ENCODE data around the gene PHB1. TPM values are rescaled to one million over a fixed set of nuclear protein-coding genes. Genes with fewer than 3 reads are reported as not detected.

Gene PHB1
- total RNA-seq, 1 experiment from 2014 or later, result 367 TPM

DNA sequence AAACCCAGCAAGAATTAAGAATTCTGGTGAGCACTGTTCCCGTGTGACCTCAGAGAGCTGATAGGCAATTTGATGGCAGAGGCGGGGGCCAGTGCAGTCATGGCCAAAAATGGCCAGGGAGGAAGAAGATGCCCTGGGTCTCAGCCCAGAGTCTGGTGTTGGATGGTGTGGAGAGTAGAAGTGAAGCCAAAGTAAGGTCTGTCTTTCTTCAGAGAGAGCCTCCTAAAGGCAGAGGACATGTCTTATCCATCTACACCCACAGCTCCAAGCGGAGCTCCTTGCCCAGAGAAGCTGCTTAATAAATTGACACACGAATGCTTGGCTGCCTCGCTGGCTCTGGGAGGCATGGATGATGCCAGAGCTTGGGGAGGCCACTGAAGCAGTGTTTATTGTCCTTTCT lies 32.9 kb downstream of the PHB1 start:
- in situ Hi-C loops (cut with HindIII; ENCODE audit: low pct_unique_long_range_greater_than_20kb, low sequenced_read_pairs), result no loop called here
- no peaks in the 10 kb centered on the region for H3K4me1 ChIP-seq (ENCODE audit: control insufficient read depth, insufficient read depth, low read length)
- intact Hi-C loops (cut with micrococcal nuclease; ENCODE audit: unreplicated experiment), result no loop called here
- H3K27ac ChIP-seq (ENCODE audit: low read length), result no peak overlapping the region
- CTCF ChIA-PET, result no interaction called here
- POLR2A ChIA-PET, result no interaction called here
- no peak for ATAC-seq
- H3K27me3 ChIP-seq (ENCODE audit: control insufficient read depth, insufficient read depth, low read length), result no peaks in the 10 kb centered on the region
- DNase-seq (ENCODE audit: low read depth, low spot score), result no peak
- no peaks in the 10 kb centered on the region for H3K36me3 ChIP-seq (ENCODE audit: control insufficient read depth, insufficient read depth, low read length)
- no peak overlapping the region for H3K4me3 ChIP-seq (ENCODE audit: low read depth in 2 of 2, low read length in 2 of 2)
- TF ChIP-seq, protein P1, sequence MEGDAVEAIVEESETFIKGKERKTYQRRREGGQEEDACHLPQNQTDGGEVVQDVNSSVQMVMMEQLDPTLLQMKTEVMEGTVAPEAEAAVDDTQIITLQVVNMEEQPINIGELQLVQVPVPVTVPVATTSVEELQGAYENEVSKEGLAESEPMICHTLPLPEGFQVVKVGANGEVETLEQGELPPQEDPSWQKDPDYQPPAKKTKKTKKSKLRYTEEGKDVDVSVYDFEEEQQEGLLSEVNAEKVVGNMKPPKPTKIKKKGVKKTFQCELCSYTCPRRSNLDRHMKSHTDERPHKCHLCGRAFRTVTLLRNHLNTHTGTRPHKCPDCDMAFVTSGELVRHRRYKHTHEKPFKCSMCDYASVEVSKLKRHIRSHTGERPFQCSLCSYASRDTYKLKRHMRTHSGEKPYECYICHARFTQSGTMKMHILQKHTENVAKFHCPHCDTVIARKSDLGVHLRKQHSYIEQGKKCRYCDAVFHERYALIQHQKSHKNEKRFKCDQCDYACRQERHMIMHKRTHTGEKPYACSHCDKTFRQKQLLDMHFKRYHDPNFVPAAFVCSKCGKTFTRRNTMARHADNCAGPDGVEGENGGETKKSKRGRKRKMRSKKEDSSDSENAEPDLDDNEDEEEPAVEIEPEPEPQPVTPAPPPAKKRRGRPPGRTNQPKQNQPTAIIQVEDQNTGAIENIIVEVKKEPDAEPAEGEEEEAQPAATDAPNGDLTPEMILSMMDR (IDR thresholded peaks at IDR 0.05), result no peak
- TF ChIP-seq, protein P2, sequence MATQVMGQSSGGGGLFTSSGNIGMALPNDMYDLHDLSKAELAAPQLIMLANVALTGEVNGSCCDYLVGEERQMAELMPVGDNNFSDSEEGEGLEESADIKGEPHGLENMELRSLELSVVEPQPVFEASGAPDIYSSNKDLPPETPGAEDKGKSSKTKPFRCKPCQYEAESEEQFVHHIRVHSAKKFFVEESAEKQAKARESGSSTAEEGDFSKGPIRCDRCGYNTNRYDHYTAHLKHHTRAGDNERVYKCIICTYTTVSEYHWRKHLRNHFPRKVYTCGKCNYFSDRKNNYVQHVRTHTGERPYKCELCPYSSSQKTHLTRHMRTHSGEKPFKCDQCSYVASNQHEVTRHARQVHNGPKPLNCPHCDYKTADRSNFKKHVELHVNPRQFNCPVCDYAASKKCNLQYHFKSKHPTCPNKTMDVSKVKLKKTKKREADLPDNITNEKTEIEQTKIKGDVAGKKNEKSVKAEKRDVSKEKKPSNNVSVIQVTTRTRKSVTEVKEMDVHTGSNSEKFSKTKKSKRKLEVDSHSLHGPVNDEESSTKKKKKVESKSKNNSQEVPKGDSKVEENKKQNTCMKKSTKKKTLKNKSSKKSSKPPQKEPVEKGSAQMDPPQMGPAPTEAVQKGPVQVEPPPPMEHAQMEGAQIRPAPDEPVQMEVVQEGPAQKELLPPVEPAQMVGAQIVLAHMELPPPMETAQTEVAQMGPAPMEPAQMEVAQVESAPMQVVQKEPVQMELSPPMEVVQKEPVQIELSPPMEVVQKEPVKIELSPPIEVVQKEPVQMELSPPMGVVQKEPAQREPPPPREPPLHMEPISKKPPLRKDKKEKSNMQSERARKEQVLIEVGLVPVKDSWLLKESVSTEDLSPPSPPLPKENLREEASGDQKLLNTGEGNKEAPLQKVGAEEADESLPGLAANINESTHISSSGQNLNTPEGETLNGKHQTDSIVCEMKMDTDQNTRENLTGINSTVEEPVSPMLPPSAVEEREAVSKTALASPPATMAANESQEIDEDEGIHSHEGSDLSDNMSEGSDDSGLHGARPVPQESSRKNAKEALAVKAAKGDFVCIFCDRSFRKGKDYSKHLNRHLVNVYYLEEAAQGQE (IDR thresholded peaks at IDR 0.05; ENCODE audit: insufficient read depth in 1 of 2, low read depth in 2 of 2, low read length in 1 of 2), result no peak
- TF ChIP-seq SIN3A (IDR thresholded peaks at IDR 0.05; ENCODE audit: borderline replicate concordance, insufficient read depth, low read depth, low read length) (no peak), POLR2AphosphoS5 (IDR thresholded peaks at IDR 0.05; ENCODE audit: low read depth, low read length) (no peak), TCF7L2 (IDR thresholded peaks at IDR 0.05; ENCODE audit: low read depth, low read length) (no peak)
- no TSS peak for BruUV-seq (replicated peaks)
- no peaks in the 10 kb centered on the region for H3K9me3 ChIP-seq (ENCODE audit: control insufficient read depth, insufficient read depth, low read depth, low read length)

DNA sequence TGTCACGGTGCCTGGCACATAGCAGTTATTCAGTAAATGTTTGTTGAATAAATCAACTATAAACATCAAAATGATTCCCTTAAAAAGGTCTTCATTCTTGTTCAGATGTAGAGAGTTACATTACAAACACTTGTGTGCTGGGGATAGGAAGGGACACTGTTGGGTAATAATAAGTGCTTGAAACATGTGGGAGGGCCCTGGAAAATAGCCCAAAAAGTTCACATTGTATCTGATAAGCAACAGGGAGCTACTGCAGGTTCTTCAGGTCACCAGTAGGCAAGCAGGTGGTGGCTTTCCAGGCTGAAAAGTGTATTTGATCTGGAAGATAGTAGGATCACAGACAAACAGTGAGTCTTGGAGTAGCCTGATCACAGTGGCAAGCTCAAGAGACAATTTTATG lies 33.6 kb downstream of the PHB1 start:
- DNase-seq (ENCODE audit: low read depth, low spot score) (no peak), ATAC-seq (no peak)
- POLR2A ChIA-PET, result interaction anchor here (0.6 kb wide), 1 partner anchor 405 kb away, joined by 4 read pairs; no protein-coding TSS in a partner anchor
- Histone ChIP-seq H3K27me3 (ENCODE audit: control insufficient read depth, insufficient read depth, low read length) (no peaks in the 10 kb centered on the region), H3K27ac (ENCODE audit: low read length) (no peak overlapping the region), H3K9me3 (ENCODE audit: control insufficient read depth, insufficient read depth, low read depth, low read length) (no peaks in the 10 kb centered on the region), H3K36me3 (ENCODE audit: control insufficient read depth, insufficient read depth, low read length) (no peaks in the 10 kb centered on the region), H3K4me1 (ENCODE audit: control insufficient read depth, insufficient read depth, low read length) (no peaks in the 10 kb centered on the region), H3K4me3 (ENCODE audit: low read depth in 2 of 2, low read length in 2 of 2) (no peak overlapping the region)
- intact Hi-C loops (cut with micrococcal nuclease; ENCODE audit: unreplicated experiment), result no loop called here
- TF ChIP-seq, protein P1 (IDR thresholded peaks at IDR 0.05), result no peak
- CTCF ChIA-PET, result no interaction called here
- in situ Hi-C loops (cut with HindIII; ENCODE audit: low pct_unique_long_range_greater_than_20kb, low sequenced_read_pairs), result no loop called here
- no TSS peak for BruUV-seq (replicated peaks)

DNA sequence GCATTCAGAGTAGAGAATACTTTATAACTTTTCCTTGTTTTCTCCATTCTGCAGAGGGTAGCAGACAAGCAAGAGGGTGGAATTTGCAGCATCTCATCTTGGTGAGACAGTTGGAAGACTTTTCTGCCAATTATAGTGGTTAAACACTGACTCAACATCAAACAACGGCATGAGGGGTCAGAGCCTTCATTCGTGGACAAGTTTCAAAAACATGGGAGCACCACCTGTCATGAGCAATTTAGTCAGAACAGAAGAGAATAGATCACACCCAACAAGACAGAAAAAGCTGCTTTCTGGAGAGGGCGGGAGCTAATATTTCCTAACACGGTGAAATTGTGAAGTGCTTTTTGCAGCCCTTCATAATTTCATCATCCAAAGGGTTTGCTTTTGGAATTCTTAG lies 34.8 kb downstream of the PHB1 start:
- ChIA-PET CTCF (no interaction called here), POLR2A (no interaction called here)
- Histone ChIP-seq H3K4me1 (ENCODE audit: control insufficient read depth, insufficient read depth, low read length) (no peaks in the 10 kb centered on the region), H3K36me3 (ENCODE audit: control insufficient read depth, insufficient read depth, low read length) (no peaks in the 10 kb centered on the region), H3K4me3 (ENCODE audit: low read depth in 2 of 2, low read length in 2 of 2) (no peak overlapping the region), H3K27me3 (ENCODE audit: control insufficient read depth, insufficient read depth, low read length) (no peaks in the 10 kb centered on the region), H3K27ac (ENCODE audit: low read length) (no peak overlapping the region), H3K9me3 (ENCODE audit: control insufficient read depth, insufficient read depth, low read depth, low read length) (no peaks in the 10 kb centered on the region)
- intact Hi-C loops (cut with micrococcal nuclease; ENCODE audit: unreplicated experiment), result no loop called here
- ATAC-seq, result no peak
- in situ Hi-C loops (cut with HindIII; ENCODE audit: low pct_unique_long_range_greater_than_20kb, low sequenced_read_pairs), result no loop called here
- TF ChIP-seq, protein P2 (IDR thresholded peaks at IDR 0.05; ENCODE audit: insufficient read depth in 1 of 2, low read depth in 2 of 2, low read length in 1 of 2), result no peak
- TF ChIP-seq TCF7L2 (IDR thresholded peaks at IDR 0.05; ENCODE audit: low read depth, low read length), result no peak
- TF ChIP-seq, protein P1 (IDR thresholded peaks at IDR 0.05), result no peak
- no peak for TF ChIP-seq SIN3A (IDR thresholded peaks at IDR 0.05; ENCODE audit: borderline replicate concordance, insufficient read depth, low read depth, low read length)
- TF ChIP-seq POLR2AphosphoS5 (IDR thresholded peaks at IDR 0.05; ENCODE audit: low read depth, low read length), result no peak
- BruUV-seq (replicated peaks), result no TSS peak
- DNase-seq (ENCODE audit: low read depth, low spot score), result no peak
